Uterus (tissue), 4 donors: ENCODE results near the gene UST. TPM values are rescaled to one million over a fixed set of nuclear protein-coding genes. Genes with fewer than 3 reads are reported as not detected.

Experiments
- DNase-seq, 2 donors: peaks; one replicate each; pipeline ENCODE4 v3.0.0-alpha.2; 2019 to 2020
- H3K27ac ChIP-seq, 2 donors: fragments of 200-600 bp; sonication (generic); 1 replicate in 1 of 2; 2 replicates in 1 of 2; pipeline ENCODE4 v1.5.1; 2016 to 2018
- H3K27me3 ChIP-seq, 2 donors: fragments of 200-600 bp; sonication (generic); one replicate each; pipeline ENCODE4 v1.5.1; 2018 to 2019; ENCODE audit warnings: control low read depth in 1 of 2
- H3K36me3 ChIP-seq, 2 donors: fragments of 200-600 bp; sonication (generic); one replicate each; pipeline ENCODE4 v1.5.1; 2019; ENCODE audit warnings: control low read depth in 1 of 2
- H3K4me1 ChIP-seq, 2 donors: fragments of 200-600 bp; sonication (generic); one replicate each; pipeline ENCODE4 v1.5.1; 2018 to 2019; ENCODE audit warnings: control low read depth in 1 of 2
- H3K4me3 ChIP-seq, 2 donors: fragments of 200-600 bp; sonication (generic); 1 replicate in 1 of 2; 2 replicates in 1 of 2; pipeline ENCODE4 v1.5.1; 2018 to 2019; ENCODE audit warnings: mild to moderate bottlenecking in 1 of 2
- H3K9me3 ChIP-seq, 2 donors: fragments of 200-600 bp; sonication (generic); one replicate each; pipeline ENCODE4 v1.5.1; 2019; ENCODE audit warnings: control low read depth in 1 of 2
- POLR2A ChIP-seq, 2 donors: fragments of 450-650 bp; IDR thresholded peaks; one replicate each; pipeline ENCODE4 v1.6.1; 2016; ENCODE audit warnings: antibody characterized with exemption in 2 of 2, mild to moderate bottlenecking in 1 of 2, moderate library complexity in 1 of 2
- intact Hi-C: fragments of 100-400 bp; cut with DNase I; formaldehyde crosslinking; loops from one replicate; pipeline ENCODE4 v1.15.1; 2023; ENCODE audit warnings: low total_unique reads
- total RNA-seq, 4 donors: library from RNA; depleted of rRNA in 3 of 4; stranded (reverse); fragments of >200 nt in 3 of 4; gene quantifications; one replicate each; pipeline versions ENCODE4 v1.1.0 to v1.2.4, GENCODE V29; 2014 to 2023
- TF ChIP-seq, protein P1 (sequence below), 4 experiments: fragments of 200-600 bp in 2 of 4; fragments of 450-650 bp in 2 of 4; sonication (generic) in 2 of 4; IDR thresholded peaks; one replicate each; pipeline ENCODE4 v1.5.1; 2016 to 2019; ENCODE audit warnings: antibody characterized with exemption in 4 of 4, mild to moderate bottlenecking in 2 of 4, moderate library complexity in 1 of 4
- donor health status: DM: yes; HTN: yes; CAD: no.

The UST gene
- total RNA-seq, 4 donors from 2014 or later = 6.1 to 23.2 (median 17.2) TPM

DNA sequence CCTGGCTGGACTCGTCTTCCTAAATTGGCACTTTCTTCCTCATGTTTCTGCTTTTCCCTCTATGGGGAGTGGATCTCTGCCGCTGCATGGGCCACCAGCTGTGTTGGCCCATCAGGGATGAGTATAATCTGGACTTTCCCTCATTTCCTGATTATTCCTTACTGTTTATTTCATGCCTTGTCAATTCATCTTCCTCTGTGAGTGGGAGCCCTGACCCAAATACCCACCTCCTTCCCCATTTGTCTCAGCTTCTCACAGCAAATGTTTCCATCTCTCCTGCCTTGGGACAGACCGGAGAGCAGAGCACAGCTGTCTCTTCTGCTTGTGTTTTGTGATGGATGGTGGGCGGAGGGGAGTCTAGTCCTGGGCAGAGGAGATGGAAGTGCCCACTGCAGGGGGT, 212.7 kb downstream of the UST start:
- TF ChIP-seq, protein P1, sequence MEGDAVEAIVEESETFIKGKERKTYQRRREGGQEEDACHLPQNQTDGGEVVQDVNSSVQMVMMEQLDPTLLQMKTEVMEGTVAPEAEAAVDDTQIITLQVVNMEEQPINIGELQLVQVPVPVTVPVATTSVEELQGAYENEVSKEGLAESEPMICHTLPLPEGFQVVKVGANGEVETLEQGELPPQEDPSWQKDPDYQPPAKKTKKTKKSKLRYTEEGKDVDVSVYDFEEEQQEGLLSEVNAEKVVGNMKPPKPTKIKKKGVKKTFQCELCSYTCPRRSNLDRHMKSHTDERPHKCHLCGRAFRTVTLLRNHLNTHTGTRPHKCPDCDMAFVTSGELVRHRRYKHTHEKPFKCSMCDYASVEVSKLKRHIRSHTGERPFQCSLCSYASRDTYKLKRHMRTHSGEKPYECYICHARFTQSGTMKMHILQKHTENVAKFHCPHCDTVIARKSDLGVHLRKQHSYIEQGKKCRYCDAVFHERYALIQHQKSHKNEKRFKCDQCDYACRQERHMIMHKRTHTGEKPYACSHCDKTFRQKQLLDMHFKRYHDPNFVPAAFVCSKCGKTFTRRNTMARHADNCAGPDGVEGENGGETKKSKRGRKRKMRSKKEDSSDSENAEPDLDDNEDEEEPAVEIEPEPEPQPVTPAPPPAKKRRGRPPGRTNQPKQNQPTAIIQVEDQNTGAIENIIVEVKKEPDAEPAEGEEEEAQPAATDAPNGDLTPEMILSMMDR (IDR thresholded peaks at IDR 0.05) = no peak
- no peak for TF ChIP-seq POLR2A (IDR thresholded peaks at IDR 0.05)
- H3K4me1 ChIP-seq = no peaks in the 10 kb centered on the region
- no peaks in the 10 kb centered on the region for H3K9me3 ChIP-seq
- no peak for DNase-seq
- H3K4me3 ChIP-seq = no peak overlapping the region
- no peaks in the 10 kb centered on the region for H3K27me3 ChIP-seq
- intact Hi-C loops = no loop called here
- no peaks in the 10 kb centered on the region for H3K36me3 ChIP-seq
- H3K27ac ChIP-seq = no peak overlapping the region

DNA sequence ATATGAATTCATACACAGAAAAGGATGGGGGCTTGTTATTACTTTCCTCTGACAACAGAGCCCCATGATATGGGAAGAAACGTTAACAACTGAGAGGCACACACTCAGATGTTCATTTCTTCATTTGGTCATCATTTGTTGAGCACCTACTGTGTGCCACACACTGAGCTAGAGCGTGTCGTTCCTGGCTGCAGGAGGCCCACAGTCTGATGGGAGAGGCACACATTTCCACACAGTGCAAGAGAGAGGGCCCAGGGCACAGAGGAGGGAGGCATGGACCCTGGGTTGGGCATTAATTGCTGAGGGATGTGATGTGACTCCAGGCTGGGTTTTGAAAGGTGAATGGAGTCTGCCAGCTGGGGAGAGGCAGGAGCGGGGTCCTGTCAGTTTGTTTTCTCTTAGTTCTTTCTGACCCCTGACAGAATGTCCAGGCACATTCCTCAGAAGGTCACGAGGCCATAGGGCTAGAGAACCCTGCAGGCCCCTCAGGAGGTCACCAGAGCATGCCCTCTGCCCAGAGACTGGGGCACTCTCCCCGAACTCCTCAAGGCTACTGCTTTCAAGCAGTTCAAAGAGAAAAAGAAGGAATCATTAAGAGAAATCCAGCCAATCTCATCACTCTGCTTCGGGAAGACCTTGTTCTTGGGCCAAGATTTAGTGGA, 216.2 kb downstream of the UST start:
- DNase-seq = no peak
- H3K4me1 ChIP-seq = no peaks in the 10 kb centered on the region
- intact Hi-C loops = no loop called here
- no peak overlapping the region for H3K27ac ChIP-seq
- H3K36me3 ChIP-seq = no peaks in the 10 kb centered on the region
- TF ChIP-seq, protein P1 (IDR thresholded peaks at IDR 0.05) = no peak
- TF ChIP-seq POLR2A (IDR thresholded peaks at IDR 0.05) = no peak
- no peaks in the 10 kb centered on the region for H3K9me3 ChIP-seq
- H3K27me3 ChIP-seq = no peaks in the 10 kb centered on the region
- H3K4me3 ChIP-seq = no peak overlapping the region

DNA sequence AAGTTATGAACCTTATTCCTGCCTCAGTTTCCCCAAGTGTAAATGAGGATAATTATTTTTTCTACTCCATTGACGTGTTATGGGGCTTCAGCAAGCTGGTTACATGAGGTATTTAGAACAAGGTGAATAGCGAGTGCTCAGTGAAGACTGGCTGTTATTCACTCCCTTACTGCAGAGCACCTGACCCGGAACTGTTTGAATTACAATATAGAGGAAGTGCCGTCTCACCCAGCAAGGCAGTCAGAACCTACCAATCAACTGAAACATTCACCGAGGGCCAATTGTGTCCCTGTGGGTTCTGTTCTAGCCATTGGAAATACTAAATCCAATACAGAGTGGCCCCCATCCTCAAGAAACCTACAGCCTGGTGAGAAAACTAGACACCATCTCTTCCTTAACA, 216.9 kb downstream of the UST start:
- DNase-seq = no peak
- no peaks in the 10 kb centered on the region for H3K4me1 ChIP-seq
- intact Hi-C loops = no loop called here
- H3K27ac ChIP-seq = no peak overlapping the region
- TF ChIP-seq POLR2A (IDR thresholded peaks at IDR 0.05) = no peak
- TF ChIP-seq, protein P1 (IDR thresholded peaks at IDR 0.05) = no peak
- no peaks in the 10 kb centered on the region for H3K9me3 ChIP-seq
- no peaks in the 10 kb centered on the region for H3K27me3 ChIP-seq
- no peaks in the 10 kb centered on the region for H3K36me3 ChIP-seq
- H3K4me3 ChIP-seq = no peak overlapping the region

DNA sequence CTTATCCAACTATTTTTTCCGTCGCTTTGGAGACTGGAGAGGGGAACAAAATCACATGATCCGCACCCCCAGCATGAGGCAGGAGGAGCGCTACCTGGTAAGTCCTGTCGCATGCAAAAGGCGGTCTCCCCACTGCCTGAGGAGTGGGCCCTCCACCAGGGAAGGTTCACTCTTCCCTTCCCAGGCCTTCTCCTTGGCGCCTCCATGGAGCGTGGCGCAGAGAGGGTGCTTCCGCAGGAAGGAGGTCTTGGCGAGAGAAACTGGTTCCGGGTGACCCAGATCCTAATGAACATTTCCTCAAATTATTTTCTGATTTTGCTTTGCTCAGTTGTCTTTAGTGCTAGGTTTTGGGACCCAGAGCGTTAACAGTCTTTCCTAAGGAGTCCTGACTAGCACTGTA, 217.6 kb downstream of the UST start:
- DNase-seq = no peak
- intact Hi-C loops = no loop called here
- H3K27ac ChIP-seq = no peak overlapping the region
- H3K4me1 ChIP-seq = no peaks in the 10 kb centered on the region
- no peak for TF ChIP-seq POLR2A (IDR thresholded peaks at IDR 0.05)
- TF ChIP-seq, protein P1 (IDR thresholded peaks at IDR 0.05) = no peak
- H3K9me3 ChIP-seq = no peaks in the 10 kb centered on the region
- no peak overlapping the region for H3K4me3 ChIP-seq
- no peaks in the 10 kb centered on the region for H3K27me3 ChIP-seq
- H3K36me3 ChIP-seq = no peaks in the 10 kb centered on the region

DNA sequence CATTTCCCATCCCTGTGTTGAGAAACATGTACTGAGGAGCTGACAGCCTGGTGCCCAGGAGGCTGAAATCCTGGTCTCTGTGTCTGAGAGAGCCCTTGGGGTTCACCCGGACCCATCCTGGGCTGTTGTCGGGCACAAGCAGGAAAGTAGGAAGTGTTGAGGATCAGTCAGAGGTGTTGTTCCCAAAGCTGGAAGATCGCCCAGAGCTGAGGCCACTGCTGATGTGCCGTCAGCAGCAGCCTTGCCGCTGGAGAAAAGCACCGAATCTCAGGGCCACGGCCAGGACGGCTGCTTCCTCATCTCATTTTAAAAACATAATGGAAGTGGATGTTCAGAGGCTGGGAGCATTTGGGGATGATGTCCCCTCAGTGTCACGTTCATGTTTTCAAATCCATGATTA, 218.5 kb downstream of the UST start:
- Histone ChIP-seq H3K4me1 (no peaks in the 10 kb centered on the region), H3K27ac (no peak overlapping the region), H3K9me3 (no peaks in the 10 kb centered on the region), H3K4me3 (no peak overlapping the region), H3K27me3 (no peaks in the 10 kb centered on the region), H3K36me3 (no peaks in the 10 kb centered on the region)
- DNase-seq = no peak
- no peak for TF ChIP-seq POLR2A (IDR thresholded peaks at IDR 0.05)
- TF ChIP-seq, protein P1 (IDR thresholded peaks at IDR 0.05) = no peak
- intact Hi-C loops = no loop called here
